HepG2 (cell line): Measurements from ENCODE around the gene ZNF618. TPM values are rescaled to one million over a fixed set of nuclear protein-coding genes. Genes with fewer than 3 reads are reported as not detected.

Experiments used
- AHR ChIP-seq: IDR thresholded peaks from 2 replicates; pipeline ENCODE4 v1.6.1; 2018; ENCODE audit warnings: missing genetic modification reagents, missing compliant biosample characterization
- BCL6 ChIP-seq: IDR thresholded peaks from 2 replicates; pipeline ENCODE4 v1.6.1; 2016; ENCODE audit warnings: missing genetic modification reagents, missing compliant biosample characterization
- BHLHE40 ChIP-seq: IDR thresholded peaks from 2 replicates; pipeline ENCODE4 v1.6.1; 2011; ENCODE audit warnings: low read length, improper control_type of control experiment
- HNF1A ChIP-seq, 2 experiments: sonication (generic) in 1 of 2; formaldehyde crosslinking in 1 of 2; IDR thresholded peaks; 2 replicates each; pipeline versions ENCODE4 v1.4.0 to v1.6.1; 2016 to 2020; ENCODE audit warnings: borderline replicate concordance in 1 of 2, low read depth in 1 of 2, mild to moderate bottlenecking in 1 of 2, missing genetic modification reagents in 1 of 2
- KLF11 ChIP-seq: IDR thresholded peaks from 2 replicates; pipeline ENCODE4 v1.6.1; 2016; ENCODE audit warnings: missing compliant biosample characterization
- RARG ChIP-seq: sonication (generic); formaldehyde crosslinking; IDR thresholded peaks from 2 replicates; pipeline ENCODE4 v1.4.0; 2020; ENCODE audit warnings: low read depth, mild to moderate bottlenecking, missing genetic modification reagents
- REL ChIP-seq: sonication (generic); formaldehyde crosslinking; conservative IDR thresholded peaks from 2 replicates; pipeline ENCODE4 v1.8.0; 2022; ENCODE audit warnings: mild to moderate bottlenecking, missing genetic modification reagents, moderate library complexity
- ZBTB39 ChIP-seq: sonication (generic); formaldehyde crosslinking; IDR thresholded peaks from 2 replicates; pipeline ENCODE4 v1.5.0; 2020; ENCODE audit warnings: missing genetic modification reagents
- ZBTB7B ChIP-seq: sonication (generic); formaldehyde crosslinking; IDR thresholded peaks from 2 replicates; pipeline ENCODE4 v1.4.0; 2020; ENCODE audit warnings: missing genetic modification reagents
- ZNF768 ChIP-seq: sonication (generic); formaldehyde crosslinking; IDR thresholded peaks from 2 replicates; pipeline ENCODE4 v1.4.0; 2020; ENCODE audit warnings: missing genetic modification reagents
- ZNF777 ChIP-seq: sonication (generic); formaldehyde crosslinking; IDR thresholded peaks from 2 replicates; pipeline ENCODE4 v1.4.0; 2020; ENCODE audit warnings: missing genetic modification reagents
- ZNF816 ChIP-seq: sonication (generic); formaldehyde crosslinking; IDR thresholded peaks from 2 replicates; pipeline ENCODE4 v1.8.0; 2022; ENCODE audit warnings: missing genetic modification reagents, mild to moderate bottlenecking, borderline replicate concordance
- ZNF839 ChIP-seq: sonication (generic); formaldehyde crosslinking; IDR thresholded peaks from 2 replicates; pipeline ENCODE4 v1.4.0; 2020; ENCODE audit warnings: missing genetic modification reagents, mild to moderate bottlenecking, borderline replicate concordance
- polyA plus RNA-seq, 8 experiments: library from polyadenylated mRNA; depleted of rRNA in 3 of 8; stranded (reverse) in 7 of 8; unstranded in 1 of 8; fragments of >200 nt; fragmentation: Illumina TruSeq in 4 of 8; extraction: Trizol in 4 of 8; gene quantifications; 2 replicates each; pipeline versions ENCODE4 v1.2.1 to v1.2.3, GENCODE V29; 2011 to 2016; ENCODE audit warnings: low read depth in 4 of 8, missing spikeins in 1 of 8, mixed read lengths in 1 of 8; ENCODE audit not compliant: insufficient read depth in 1 of 8
- total RNA-seq, 5 experiments: library from RNA; depleted of rRNA; stranded (reverse); fragments of >200 nt; fragmentation: Illumina TruSeq; extraction: Trizol; gene quantifications; 2 replicates each; pipeline ENCODE4 v1.2.3, GENCODE V29; 2016; ENCODE audit warnings: low read depth in 1 of 5

The ZNF618 gene
- total and polyA plus RNA-seq, 2 of the 13 experiments (the other 11 are each of a cell fraction or from before 2014, with no cell fraction given), result 0.07 TPM

GRCh38 chr9:114058688-114059046 is 182.6 kb downstream of the ZNF618 start (continued):
- TF ChIP-seq REL (CRISPR knock-in tag), result no peak
- no peak for TF ChIP-seq ZBTB39
- TF ChIP-seq RARG (CRISPR knock-in tag), result no peak
- no peak for TF ChIP-seq HNF1A (IDR thresholded peaks at IDR 0.05; ENCODE audit: low read depth)
- TF ChIP-seq HNF1A (CRISPR knock-in tag; IDR thresholded peaks at IDR 0.05; ENCODE audit: borderline replicate concordance), result 0 out of 2 replicates have a peak, but pooled peaks have one; percentile 26
- no peak for TF ChIP-seq ZNF816 (CRISPR knock-in tag)
- no peak for TF ChIP-seq ZNF777
- no peak for TF ChIP-seq KLF11 (CRISPR knock-in tag)
- TF ChIP-seq ZNF839 (CRISPR knock-in tag), result no peak
- TF ChIP-seq AHR (CRISPR knock-in tag), result no peak
- peak; percentile 67 for TF ChIP-seq BHLHE40
- 0 out of 2 replicates have a peak, but pooled peaks have one; percentile 0 for TF ChIP-seq ZNF768 (CRISPR knock-in tag)
- 0 out of 2 replicates have a peak, but pooled peaks have one; percentile 33 for TF ChIP-seq ZBTB7B (CRISPR knock-in tag)
- 0 out of 2 replicates have a peak, but pooled peaks have one; percentile 10 for TF ChIP-seq BCL6 (CRISPR knock-in tag)
- TF ChIP-seq, all 625 proteins: peak for 81
